Common myeloid progenitor, CD34-positive (primary cell): ENCODE data around the gene TENM4.

Source experiments
- CTCF ChIA-PET: fragments of 350-600 bp; sonication (Branson Sonifier 250); formaldehyde crosslinking; loops from one replicate; lab custom pipeline; 2021; ENCODE audit warnings: antibody characterized with exemption; lab: Charles Lee
- POLR2A ChIA-PET: fragments of 350-600 bp; sonication (Branson Sonifier 250); formaldehyde crosslinking; loops from one replicate; lab custom pipeline; 2021; ENCODE audit warnings: antibody characterized with exemption; lab: Charles Lee
- DNase-seq, 3 donors: peaks; one replicate each; pipeline versions ENCODE4 v3.0.0 to v3.0.0-alpha.2; 2013
- H3K27ac ChIP-seq, 2 experiments: 1 replicate in 1 of 2; 2 replicates in 1 of 2; pipeline ENCODE4 v1.7.0; 2013; ENCODE audit warnings: inconsistent platforms in 2 of 2, low read length in 2 of 2, mild to moderate bottlenecking in 2 of 2, low read depth in 1 of 2, moderate library complexity in 1 of 2; ENCODE audit not compliant: severe bottlenecking in 2 of 2, insufficient read depth in 1 of 2, poor library complexity in 1 of 2
- H3K27me3 ChIP-seq, 5 experiments: replicated peaks in 2 of 5; 1 replicate in 3 of 5; 2 replicates in 2 of 5; pipeline versions ENCODE4 v1.6.1 to v1.7.0; 2013; ENCODE audit warnings: low read length in 4 of 5, mild to moderate bottlenecking in 2 of 5, moderate library complexity in 2 of 5, inconsistent platforms in 1 of 5; ENCODE audit not compliant: insufficient read depth in 5 of 5, control insufficient read depth in 4 of 5
- H3K36me3 ChIP-seq, 4 experiments: 1 replicate in 2 of 4; 2 replicates in 2 of 4; pipeline versions ENCODE4 v1.6.1 to v1.7.0; 2013; ENCODE audit warnings: low read length in 3 of 4, control low read depth in 1 of 4, mild to moderate bottlenecking in 1 of 4; ENCODE audit not compliant: control insufficient read depth in 4 of 4, insufficient read depth in 4 of 4
- H3K4me1 ChIP-seq, 4 experiments: 1 replicate in 3 of 4; 2 replicates in 1 of 4; pipeline versions ENCODE4 v1.6.1 to v1.7.1; 2013; ENCODE audit warnings: low read length in 3 of 4, mild to moderate bottlenecking in 3 of 4, control low read depth in 1 of 4, inconsistent platforms in 1 of 4, moderate library complexity in 1 of 4; ENCODE audit not compliant: control insufficient read depth in 4 of 4, insufficient read depth in 4 of 4; ENCODE audit errors: control extremely low read depth in 1 of 4
- H3K4me3 ChIP-seq, 7 experiments: 1 replicate in 4 of 7; 2 replicates in 3 of 7; pipeline versions ENCODE4 v1.5.1 to v1.7.0; 2013; ENCODE audit warnings: mild to moderate bottlenecking in 7 of 7, low read length in 6 of 7, moderate library complexity in 6 of 7, inconsistent platforms in 2 of 7, low read depth in 2 of 7, control low read depth in 1 of 7; ENCODE audit not compliant: insufficient read depth in 4 of 7, control insufficient read depth in 1 of 7; ENCODE audit errors: extremely low read depth in 1 of 7
- H3K9me3 ChIP-seq, 5 experiments: 1 replicate in 4 of 5; 2 replicates in 1 of 5; pipeline versions ENCODE4 v1.6.1 to v1.7.1; 2013; ENCODE audit warnings: low read length in 4 of 5, mild to moderate bottlenecking in 2 of 5, inconsistent platforms in 1 of 5, low read depth in 1 of 5, moderate library complexity in 1 of 5; ENCODE audit not compliant: control insufficient read depth in 4 of 5, insufficient read depth in 2 of 5; ENCODE audit errors: control extremely low read depth in 1 of 5
- WGBS: methylation state at CpG from one replicate; pipeline ENCODE4 v1.1.5; 2013; ENCODE audit not compliant: insufficient coverage; 5-methylcytosine and 5-hydroxymethylcytosine counted together

Gene TENM4

DNA sequence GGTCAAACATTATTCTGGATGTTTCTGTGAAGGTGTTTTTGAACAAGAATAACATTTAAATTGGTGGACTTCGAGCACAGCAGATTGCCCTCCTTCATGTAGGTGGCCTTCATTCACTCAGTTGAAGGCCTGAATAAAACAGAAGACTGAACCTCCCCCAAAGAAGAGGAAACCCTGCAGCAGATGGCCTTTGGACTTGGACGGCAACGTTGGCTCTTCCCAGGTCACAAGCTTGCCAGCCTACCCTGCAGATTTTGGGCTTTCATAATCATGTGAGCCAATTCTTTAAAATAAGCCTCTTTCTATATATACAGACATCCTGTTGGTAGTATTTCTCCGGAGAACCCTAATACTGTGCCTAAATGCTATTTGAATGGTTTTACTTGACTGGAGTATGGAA is 434.0 kb downstream of the TENM4 start:
- ChIA-PET CTCF (interaction anchor here (1.3 kb wide), 1 partner anchor 17 kb away, joined by 3 read pairs; no protein-coding TSS in a partner anchor), POLR2A (no interaction called here)
- Histone ChIP-seq H3K4me1 (no peaks in the 10 kb centered on the region), H3K36me3 (no peaks in the 10 kb centered on the region), H3K27me3 (peaks cover 0 to 62% (median 9%) of the 10 kb centered on the region in 5 experiments), H3K9me3 (peaks cover 0 to 43% (median 6%) of the 10 kb centered on the region in 5 experiments), H3K27ac (no peak overlapping the region), H3K4me3 (no peak overlapping the region)
- DNase-seq, result no peak
- WGBS, result no CpG with 5 or more reads among the region's 4 CpGs

DNA sequence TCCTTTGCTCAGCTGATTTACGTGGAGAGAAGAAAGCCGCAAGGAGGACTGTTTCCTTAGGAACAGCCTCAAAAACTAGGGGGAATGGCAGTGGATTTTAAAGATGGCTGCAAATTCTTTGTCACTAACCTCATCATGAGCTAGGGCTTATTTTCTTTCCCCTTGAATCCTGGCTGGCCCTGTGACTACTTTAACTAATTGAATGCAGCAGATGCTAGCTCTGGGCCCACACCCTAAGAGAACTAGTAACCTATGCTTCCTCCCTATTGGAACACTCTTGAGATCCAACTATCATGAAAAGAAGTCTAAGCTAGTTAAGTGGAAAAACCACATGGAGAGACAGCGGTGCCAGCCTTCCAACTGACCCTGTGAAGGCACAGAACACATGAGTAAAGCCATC is 444.8 kb downstream of the TENM4 start:
- Histone ChIP-seq H3K4me3 (no peak overlapping the region), H3K9me3 (peaks cover 0 to 18% (median 6%) of the 10 kb centered on the region in 5 experiments), H3K27me3 (peaks cover 0 to 34% (median 11%) of the 10 kb centered on the region in 5 experiments), H3K36me3 (no peaks in the 10 kb centered on the region), H3K4me1 (no peaks in the 10 kb centered on the region), H3K27ac (no peak overlapping the region)
- WGBS, result 78% methylated on average over 3 of the region's 3 CpGs
- CTCF ChIA-PET, result interaction anchor here (0.7 kb wide), 1 partner anchor 293 kb away, joined by 3 read pairs; no protein-coding TSS in a partner anchor
- DNase-seq, result no peak
- POLR2A ChIA-PET, result no interaction called here

DNA sequence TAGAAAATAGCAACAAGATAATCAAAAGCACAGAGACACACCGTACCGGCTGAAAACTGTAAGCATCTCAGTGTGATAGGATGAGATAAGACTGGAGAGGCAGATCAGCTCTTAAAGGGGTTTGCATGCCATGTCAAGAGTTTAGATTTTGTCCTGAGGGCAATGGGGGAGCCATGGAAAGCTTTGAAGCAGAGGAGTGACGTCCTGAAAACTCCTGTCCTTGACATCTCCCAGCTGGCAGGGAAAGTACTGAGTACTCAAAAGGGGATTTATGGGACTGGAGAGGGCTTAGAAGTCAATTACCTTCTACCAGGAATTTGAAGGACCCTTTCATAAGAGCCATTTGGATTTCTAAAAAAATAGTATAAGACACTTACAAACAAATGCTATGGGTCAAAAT is 445.7 kb downstream of the TENM4 start:
- H3K36me3 ChIP-seq, result no peaks in the 10 kb centered on the region
- H3K9me3 ChIP-seq, result peaks cover 0 to 14% (median 6%) of the 10 kb centered on the region in 5 experiments
- WGBS, result 70% methylated on average over 3 of the region's 3 CpGs
- H3K4me3 ChIP-seq, result no peak overlapping the region
- H3K27me3 ChIP-seq, result peaks cover 0 to 36% (median 11%) of the 10 kb centered on the region in 5 experiments
- no peak for DNase-seq
- H3K27ac ChIP-seq, result no peak overlapping the region
- ChIA-PET CTCF (no interaction called here), POLR2A (no interaction called here)
- H3K4me1 ChIP-seq, result no peaks in the 10 kb centered on the region

DNA sequence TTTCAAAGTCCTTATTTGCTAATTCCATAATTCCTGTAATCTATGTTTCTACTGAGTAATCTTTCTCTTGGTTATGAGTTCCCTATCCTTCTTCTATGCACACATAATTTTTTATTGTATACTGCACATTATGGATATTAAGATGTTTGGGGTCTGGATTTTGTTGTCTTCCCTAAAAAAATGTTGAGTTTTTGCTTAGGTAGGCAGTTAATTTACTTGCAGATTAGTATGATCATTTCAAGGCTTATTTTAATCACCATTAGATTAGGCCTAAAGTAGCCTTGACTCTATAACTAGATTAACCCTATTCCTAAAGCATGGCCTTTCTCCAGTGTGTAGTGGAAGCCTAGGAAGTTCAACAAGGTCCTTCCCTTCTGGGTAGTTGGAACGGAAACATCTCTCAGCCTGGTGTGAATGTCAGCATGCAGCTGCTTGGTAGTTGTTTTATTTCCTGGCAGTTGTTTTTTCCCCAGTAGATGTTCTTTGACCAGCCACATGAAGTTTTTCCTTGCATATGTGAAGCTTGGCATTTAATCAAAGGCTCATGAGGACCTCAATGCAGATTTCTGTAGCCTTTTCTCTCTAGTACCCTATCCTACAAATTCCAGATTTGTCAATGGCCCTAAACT is 446.9 kb downstream of the TENM4 start:
- no peak for DNase-seq
- 40% methylated on average over 1 of the region's 1 CpG for WGBS
- H3K36me3 ChIP-seq, result no peaks in the 10 kb centered on the region
- no peaks in the 10 kb centered on the region for H3K4me1 ChIP-seq
- peaks cover 0 to 38% (median 11%) of the 10 kb centered on the region in 5 experiments for H3K27me3 ChIP-seq
- ChIA-PET POLR2A (no interaction called here), CTCF (no interaction called here)
- no peak overlapping the region for H3K27ac ChIP-seq
- H3K9me3 ChIP-seq, result peaks cover 0 to 8% (median 0%) of the 10 kb centered on the region in 5 experiments
- H3K4me3 ChIP-seq, result no peak overlapping the region

GRCh38 chr11:78991681-78992080 is 449.1 kb downstream of the TENM4 start:
- ChIA-PET POLR2A (no interaction called here), CTCF (no interaction called here)
- peaks cover 0 to 45% (median 9%) of the 10 kb centered on the region in 5 experiments for H3K27me3 ChIP-seq
- no peaks in the 10 kb centered on the region for H3K36me3 ChIP-seq
- H3K4me1 ChIP-seq, result no peaks in the 10 kb centered on the region
- no peak overlapping the region for H3K27ac ChIP-seq
- no peak for DNase-seq
- H3K4me3 ChIP-seq, result no peak overlapping the region
- peaks cover 0 to 8% (median 0%) of the 10 kb centered on the region in 5 experiments for H3K9me3 ChIP-seq

GRCh38 chr11:78990261-78990660 is 450.6 kb downstream of the TENM4 start:
- DNase-seq, result no peak
- peaks cover 0 to 46% (median 9%) of the 10 kb centered on the region in 5 experiments for H3K27me3 ChIP-seq
- 88% methylated on average over 8 of the region's 9 CpGs for WGBS
- H3K4me3 ChIP-seq, result no peak overlapping the region
- no peak overlapping the region for H3K27ac ChIP-seq
- H3K4me1 ChIP-seq, result no peaks in the 10 kb centered on the region
- peaks cover 0 to 8% (median 0%) of the 10 kb centered on the region in 5 experiments for H3K9me3 ChIP-seq
- H3K36me3 ChIP-seq, result no peaks in the 10 kb centered on the region
- ChIA-PET POLR2A (no interaction called here), CTCF (interaction anchor here (0.7 to 0.9 kb wide), 2 partner anchors 17 to 48 kb away, joined by 3 read pairs; no protein-coding TSS in a partner anchor)

GRCh38 chr11:78987748-78988147 is 453.1 kb downstream of the TENM4 start:
- CTCF ChIA-PET, result interaction anchor here (1.6 kb wide), 1 partner anchor 10 kb away, joined by 4 read pairs; no protein-coding TSS in a partner anchor
- H3K27ac ChIP-seq, result no peak overlapping the region
- no peaks in the 10 kb centered on the region for H3K36me3 ChIP-seq
- 93% methylated on average over 2 of the region's 4 CpGs for WGBS
- H3K27me3 ChIP-seq, result peaks cover 0 to 44% (median 9%) of the 10 kb centered on the region in 5 experiments
- H3K4me3 ChIP-seq, result no peak overlapping the region
- H3K9me3 ChIP-seq, result peaks cover 0 to 8% (median 0%) of the 10 kb centered on the region in 5 experiments
- POLR2A ChIA-PET, result no interaction called here
- DNase-seq, result no peak
- no peaks in the 10 kb centered on the region for H3K4me1 ChIP-seq
